HL-60 (cell line): ENCODE measurements around the gene NKX2-1.

Experiments
- GABPA ChIP-seq: IDR thresholded peaks from 2 replicates; pipeline ENCODE4 v1.6.1; 2012; ENCODE audit warnings: low read depth
- POLR2AphosphoS5 ChIP-seq: IDR thresholded peaks from 2 replicates; pipeline ENCODE4 v1.6.1; 2012; ENCODE audit warnings: low read depth
- TF ChIP-seq, protein P1 (sequence below): IDR thresholded peaks from one replicate; pipeline ENCODE4 v1.5.1; 2011; ENCODE audit warnings: low read length, control low read depth, inconsistent platforms; ENCODE audit not compliant: insufficient read depth

DNA sequence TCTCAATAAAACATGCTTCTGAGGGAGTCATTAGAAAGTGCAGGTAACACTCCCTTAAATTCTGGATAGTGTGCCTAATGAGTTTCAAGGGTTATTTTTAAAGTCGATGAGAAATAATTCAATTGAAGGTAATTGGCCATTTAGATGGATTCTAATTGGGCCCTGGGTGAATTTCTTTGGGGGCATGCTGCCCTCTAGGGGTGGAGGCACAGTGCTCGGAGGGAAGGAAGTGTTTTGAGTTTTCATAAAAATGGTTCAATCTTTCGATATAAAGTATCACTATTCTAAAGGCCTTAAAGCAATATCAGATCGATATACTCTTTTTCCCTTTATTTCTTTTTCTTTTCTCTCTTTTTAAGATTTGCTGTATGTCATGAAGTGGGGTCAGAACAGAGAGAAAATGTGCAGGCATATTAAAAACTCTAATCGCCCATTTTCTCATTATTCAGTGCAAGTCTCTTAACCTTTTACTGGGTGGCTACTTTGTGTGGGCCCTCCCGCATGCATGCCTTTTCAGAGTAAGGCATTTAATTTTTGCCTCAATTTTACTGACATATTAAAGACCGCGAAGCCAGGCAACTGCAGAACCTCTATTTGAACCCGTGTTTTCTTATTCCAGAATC lies 36.9 kb upstream of the NKX2-1 start:
- TF ChIP-seq, protein P1, sequence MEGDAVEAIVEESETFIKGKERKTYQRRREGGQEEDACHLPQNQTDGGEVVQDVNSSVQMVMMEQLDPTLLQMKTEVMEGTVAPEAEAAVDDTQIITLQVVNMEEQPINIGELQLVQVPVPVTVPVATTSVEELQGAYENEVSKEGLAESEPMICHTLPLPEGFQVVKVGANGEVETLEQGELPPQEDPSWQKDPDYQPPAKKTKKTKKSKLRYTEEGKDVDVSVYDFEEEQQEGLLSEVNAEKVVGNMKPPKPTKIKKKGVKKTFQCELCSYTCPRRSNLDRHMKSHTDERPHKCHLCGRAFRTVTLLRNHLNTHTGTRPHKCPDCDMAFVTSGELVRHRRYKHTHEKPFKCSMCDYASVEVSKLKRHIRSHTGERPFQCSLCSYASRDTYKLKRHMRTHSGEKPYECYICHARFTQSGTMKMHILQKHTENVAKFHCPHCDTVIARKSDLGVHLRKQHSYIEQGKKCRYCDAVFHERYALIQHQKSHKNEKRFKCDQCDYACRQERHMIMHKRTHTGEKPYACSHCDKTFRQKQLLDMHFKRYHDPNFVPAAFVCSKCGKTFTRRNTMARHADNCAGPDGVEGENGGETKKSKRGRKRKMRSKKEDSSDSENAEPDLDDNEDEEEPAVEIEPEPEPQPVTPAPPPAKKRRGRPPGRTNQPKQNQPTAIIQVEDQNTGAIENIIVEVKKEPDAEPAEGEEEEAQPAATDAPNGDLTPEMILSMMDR = peak; percentile 30
- TF ChIP-seq POLR2AphosphoS5 = no peak
- no peak for TF ChIP-seq GABPA
